GM23338 (cell line): ENCODE measurements around the gene ZBTB22. TPM values are rescaled to one million over a fixed set of nuclear protein-coding genes. Genes with fewer than 3 reads are reported as not detected.

Experiments used
- ATAC-seq: fragments of 200-7000 bp; cut with Tn5 transposase; 3 replicates; pipeline ENCODE4 v1.9.1; 2020
- DNase-seq: peaks from one replicate; pipeline ENCODE4 v3.0.0-alpha.2; 2015; ENCODE audit warnings: low spot score
- H2AFZ ChIP-seq: fragments of 200-600 bp; sonication (generic); 2 replicates; pipeline ENCODE4 v1.8.0; 2016; ENCODE audit warnings: antibody characterized with exemption, mild to moderate bottlenecking, moderate library complexity
- H3F3A ChIP-seq: fragments of 200-600 bp; sonication (generic); replicated peaks from 2 replicates; pipeline ENCODE4 v1.8.0; 2017; ENCODE audit warnings: antibody characterized with exemption, mixed run types, low read depth
- H3K27ac ChIP-seq: fragments of 200-600 bp; sonication (generic); 2 replicates; pipeline ENCODE4 v1.6.1; 2016; ENCODE audit warnings: low read depth
- H3K27me3 ChIP-seq: fragments of 200-600 bp; sonication (generic); 2 replicates; pipeline ENCODE4 v1.8.0; 2016; ENCODE audit warnings: mild to moderate bottlenecking, mixed run types, moderate library complexity; ENCODE audit not compliant: insufficient read depth
- H3K36me3 ChIP-seq: fragments of 200-600 bp; sonication (generic); 2 replicates; pipeline ENCODE4 v1.8.0; 2016; ENCODE audit warnings: mild to moderate bottlenecking; ENCODE audit not compliant: insufficient read depth
- H3K4me1 ChIP-seq: fragments of 200-600 bp; sonication (generic); 2 replicates; pipeline ENCODE4 v1.8.0; 2016; ENCODE audit warnings: mild to moderate bottlenecking, moderate library complexity; ENCODE audit not compliant: insufficient read depth
- H3K4me2 ChIP-seq: fragments of 200-600 bp; sonication (generic); 2 replicates; pipeline ENCODE4 v1.7.1; 2017; ENCODE audit warnings: mixed run types
- H3K4me3 ChIP-seq: fragments of 200-600 bp; sonication (generic); 2 replicates; pipeline ENCODE4 v1.6.1; 2016; ENCODE audit warnings: mixed run types
- H3K79me2 ChIP-seq: fragments of 200-600 bp; sonication (generic); replicated peaks from 2 replicates; pipeline ENCODE4 v1.8.0; 2017; ENCODE audit warnings: mild to moderate bottlenecking; ENCODE audit not compliant: insufficient read depth
- H3K9me2 ChIP-seq: fragments of 200-600 bp; sonication (generic); 2 replicates; pipeline ENCODE4 v1.8.0; 2017; ENCODE audit not compliant: insufficient read depth
- H4K20me1 ChIP-seq: fragments of 200-600 bp; sonication (generic); replicated peaks from 2 replicates; pipeline ENCODE4 v1.8.0; 2017; ENCODE audit warnings: mild to moderate bottlenecking; ENCODE audit not compliant: insufficient read depth
- H3K27ac Mint-ChIP-seq: 2 replicates; pipeline ENCODE4 v1.8.0; 2020; ENCODE audit warnings: inconsistent platforms, mild to moderate bottlenecking, moderate library complexity, mixed read lengths
- H3K27me3 Mint-ChIP-seq: 3 replicates; pipeline ENCODE4 v1.8.0; 2022; ENCODE audit warnings: low read depth, mild to moderate bottlenecking, moderate library complexity, mixed read lengths, inconsistent platforms; ENCODE audit not compliant: insufficient read depth, poor library complexity
- H3K36me3 Mint-ChIP-seq: 3 replicates; pipeline ENCODE4 v1.8.0; 2021; ENCODE audit warnings: low read depth, mild to moderate bottlenecking, inconsistent platforms, moderate library complexity, mixed read lengths
- H3K4me1 Mint-ChIP-seq: 3 replicates; pipeline ENCODE4 v1.8.0; 2020; ENCODE audit warnings: mild to moderate bottlenecking, inconsistent platforms, mixed read lengths
- H3K4me3 Mint-ChIP-seq: 3 replicates; pipeline ENCODE4 v1.8.0; 2021; ENCODE audit warnings: moderate library complexity, mild to moderate bottlenecking, inconsistent platforms, mixed read lengths
- H3K9me3 Mint-ChIP-seq: 3 replicates; pipeline ENCODE4 v1.8.0; 2020; ENCODE audit warnings: moderate library complexity, mild to moderate bottlenecking, inconsistent platforms, mixed read lengths
- EZH2phosphoT487 ChIP-seq: fragments of 200-600 bp; sonication (generic); IDR thresholded peaks from one replicate; pipeline ENCODE4 v1.8.1; 2018; ENCODE audit warnings: antibody characterized with exemption; ENCODE audit not compliant: unreplicated experiment
- NANOG ChIP-seq: IDR thresholded peaks from 2 replicates; pipeline ENCODE4 v1.6.1; 2016; ENCODE audit warnings: antibody characterized with exemption, borderline replicate concordance
- POLR2AphosphoS5 ChIP-seq: IDR thresholded peaks from 2 replicates; pipeline ENCODE4 v1.6.1; 2016; ENCODE audit warnings: antibody characterized with exemption, low read depth
- ZNF114 ChIP-seq: fragments of 250-450 bp; sonication (Bioruptor Pico); IDR thresholded peaks from 2 replicates; pipeline ENCODE4 v1.5.0; 2020; ENCODE audit warnings: mild to moderate bottlenecking, moderate library complexity
- ZNF331 ChIP-seq: fragments of 250-450 bp; sonication (Bioruptor Pico); IDR thresholded peaks from 2 replicates; pipeline ENCODE4 v1.5.0; 2020; ENCODE audit warnings: low read depth, mild to moderate bottlenecking, moderate library complexity
- polyA plus RNA-seq: library from polyadenylated mRNA; unstranded; fragments of >200 nt; fragmentation: Nextera tagmentation; extraction: Ambion mirVana; gene quantifications from 2 replicates; pipeline ENCODE4 v1.2.1, GENCODE V29; 2016
- total RNA-seq: library from RNA; depleted of rRNA; stranded (reverse); fragments of >200 nt; shearing (Covaris generic); gene quantifications from 2 replicates; pipeline ENCODE4 v1.2.3, GENCODE V29; 2014
- TF ChIP-seq, protein P1 (sequence below), 2 experiments: fragments of 200-600 bp in 1 of 2; sonication (generic) in 1 of 2; conservative IDR thresholded peaks; 2 replicates each; pipeline versions ENCODE4 v1.5.1 to v1.6.1; 2016 to 2017; ENCODE audit warnings: antibody characterized with exemption in 2 of 2, low read depth in 2 of 2, mild to moderate bottlenecking in 2 of 2, moderate library complexity in 1 of 2
- TF ChIP-seq, protein P2 (sequence below): IDR thresholded peaks from 2 replicates; pipeline ENCODE4 v1.6.1; 2016; ENCODE audit warnings: antibody characterized with exemption
- TF ChIP-seq, protein P3 (sequence below): IDR thresholded peaks from one replicate; pipeline ENCODE4 v1.6.1; 2018; ENCODE audit warnings: antibody characterized with exemption; ENCODE audit not compliant: unreplicated experiment

Gene ZBTB22
- total and polyA plus RNA-seq, 2 experiments from 2014 or later, result 3.9 to 7.7 TPM

DNA sequence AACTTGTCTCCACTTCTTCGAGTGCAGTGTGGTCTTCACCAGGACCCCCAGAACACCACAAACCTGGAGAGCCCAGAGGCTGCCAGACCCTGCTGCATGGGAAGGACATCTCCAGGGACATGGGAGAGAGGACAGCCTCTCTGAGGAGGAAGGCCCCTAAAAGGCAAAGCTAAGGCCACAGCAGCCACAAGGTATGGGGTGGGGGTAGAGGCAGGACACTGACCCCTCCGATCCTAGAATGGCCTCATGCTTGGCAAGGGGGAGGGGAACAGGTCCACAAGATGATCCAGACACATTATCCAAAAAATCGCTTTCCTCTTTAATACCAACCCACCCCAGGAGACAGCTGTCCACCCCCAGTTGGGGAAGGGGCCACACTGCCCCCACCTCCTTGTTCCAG, 38.7 kb downstream of the ZBTB22 start:
- Histone ChIP-seq H3F3A (peaks cover 55% of the 10 kb centered on the region), H3K4me3 (no peak overlapping the region), H3K27ac (peak overlapping the region; percentile 39; the same call in 1 of the 2 replicates), H4K20me1 (peaks cover 28% of the 10 kb centered on the region), H3K27me3 (no peaks in the 10 kb centered on the region), H3K36me3 (peaks cover 27% of the 10 kb centered on the region), H3K9me2 (no peaks in the 10 kb centered on the region), H2AFZ (no peak overlapping the region), H3K4me2 (peak overlapping the region; percentile 100; the same call in 1 of the 2 replicates), H3K79me2 (peaks cover 21% of the 10 kb centered on the region), H3K4me1 (peaks cover 37% of the 10 kb centered on the region)
- TF ChIP-seq, protein P1, sequence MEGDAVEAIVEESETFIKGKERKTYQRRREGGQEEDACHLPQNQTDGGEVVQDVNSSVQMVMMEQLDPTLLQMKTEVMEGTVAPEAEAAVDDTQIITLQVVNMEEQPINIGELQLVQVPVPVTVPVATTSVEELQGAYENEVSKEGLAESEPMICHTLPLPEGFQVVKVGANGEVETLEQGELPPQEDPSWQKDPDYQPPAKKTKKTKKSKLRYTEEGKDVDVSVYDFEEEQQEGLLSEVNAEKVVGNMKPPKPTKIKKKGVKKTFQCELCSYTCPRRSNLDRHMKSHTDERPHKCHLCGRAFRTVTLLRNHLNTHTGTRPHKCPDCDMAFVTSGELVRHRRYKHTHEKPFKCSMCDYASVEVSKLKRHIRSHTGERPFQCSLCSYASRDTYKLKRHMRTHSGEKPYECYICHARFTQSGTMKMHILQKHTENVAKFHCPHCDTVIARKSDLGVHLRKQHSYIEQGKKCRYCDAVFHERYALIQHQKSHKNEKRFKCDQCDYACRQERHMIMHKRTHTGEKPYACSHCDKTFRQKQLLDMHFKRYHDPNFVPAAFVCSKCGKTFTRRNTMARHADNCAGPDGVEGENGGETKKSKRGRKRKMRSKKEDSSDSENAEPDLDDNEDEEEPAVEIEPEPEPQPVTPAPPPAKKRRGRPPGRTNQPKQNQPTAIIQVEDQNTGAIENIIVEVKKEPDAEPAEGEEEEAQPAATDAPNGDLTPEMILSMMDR (conservative IDR thresholded peaks at IDR 0.05; ENCODE audit: low read depth in 2 of 2), result no peak
- TF ChIP-seq ZNF331 (CRISPR knock-in tag) (no peak), EZH2phosphoT487 (no peak)
- TF ChIP-seq, protein P2, sequence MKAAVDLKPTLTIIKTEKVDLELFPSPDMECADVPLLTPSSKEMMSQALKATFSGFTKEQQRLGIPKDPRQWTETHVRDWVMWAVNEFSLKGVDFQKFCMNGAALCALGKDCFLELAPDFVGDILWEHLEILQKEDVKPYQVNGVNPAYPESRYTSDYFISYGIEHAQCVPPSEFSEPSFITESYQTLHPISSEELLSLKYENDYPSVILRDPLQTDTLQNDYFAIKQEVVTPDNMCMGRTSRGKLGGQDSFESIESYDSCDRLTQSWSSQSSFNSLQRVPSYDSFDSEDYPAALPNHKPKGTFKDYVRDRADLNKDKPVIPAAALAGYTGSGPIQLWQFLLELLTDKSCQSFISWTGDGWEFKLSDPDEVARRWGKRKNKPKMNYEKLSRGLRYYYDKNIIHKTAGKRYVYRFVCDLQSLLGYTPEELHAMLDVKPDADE, result no peak
- TF ChIP-seq, protein P3, sequence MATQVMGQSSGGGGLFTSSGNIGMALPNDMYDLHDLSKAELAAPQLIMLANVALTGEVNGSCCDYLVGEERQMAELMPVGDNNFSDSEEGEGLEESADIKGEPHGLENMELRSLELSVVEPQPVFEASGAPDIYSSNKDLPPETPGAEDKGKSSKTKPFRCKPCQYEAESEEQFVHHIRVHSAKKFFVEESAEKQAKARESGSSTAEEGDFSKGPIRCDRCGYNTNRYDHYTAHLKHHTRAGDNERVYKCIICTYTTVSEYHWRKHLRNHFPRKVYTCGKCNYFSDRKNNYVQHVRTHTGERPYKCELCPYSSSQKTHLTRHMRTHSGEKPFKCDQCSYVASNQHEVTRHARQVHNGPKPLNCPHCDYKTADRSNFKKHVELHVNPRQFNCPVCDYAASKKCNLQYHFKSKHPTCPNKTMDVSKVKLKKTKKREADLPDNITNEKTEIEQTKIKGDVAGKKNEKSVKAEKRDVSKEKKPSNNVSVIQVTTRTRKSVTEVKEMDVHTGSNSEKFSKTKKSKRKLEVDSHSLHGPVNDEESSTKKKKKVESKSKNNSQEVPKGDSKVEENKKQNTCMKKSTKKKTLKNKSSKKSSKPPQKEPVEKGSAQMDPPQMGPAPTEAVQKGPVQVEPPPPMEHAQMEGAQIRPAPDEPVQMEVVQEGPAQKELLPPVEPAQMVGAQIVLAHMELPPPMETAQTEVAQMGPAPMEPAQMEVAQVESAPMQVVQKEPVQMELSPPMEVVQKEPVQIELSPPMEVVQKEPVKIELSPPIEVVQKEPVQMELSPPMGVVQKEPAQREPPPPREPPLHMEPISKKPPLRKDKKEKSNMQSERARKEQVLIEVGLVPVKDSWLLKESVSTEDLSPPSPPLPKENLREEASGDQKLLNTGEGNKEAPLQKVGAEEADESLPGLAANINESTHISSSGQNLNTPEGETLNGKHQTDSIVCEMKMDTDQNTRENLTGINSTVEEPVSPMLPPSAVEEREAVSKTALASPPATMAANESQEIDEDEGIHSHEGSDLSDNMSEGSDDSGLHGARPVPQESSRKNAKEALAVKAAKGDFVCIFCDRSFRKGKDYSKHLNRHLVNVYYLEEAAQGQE, result no peak
- DNase-seq, result no peak
- H3K27me3 Mint-ChIP-seq, result peaks cover 16% of the 10 kb centered on the region
- no peak for ATAC-seq
- H3K9me3 Mint-ChIP-seq, result no peaks in the 10 kb centered on the region
- peaks cover 77% of the 10 kb centered on the region for H3K36me3 Mint-ChIP-seq
- no peak overlapping the region for H3K4me3 Mint-ChIP-seq
- H3K4me1 Mint-ChIP-seq, result peaks cover 34% of the 10 kb centered on the region
- no peak overlapping the region for H3K27ac Mint-ChIP-seq

DNA sequence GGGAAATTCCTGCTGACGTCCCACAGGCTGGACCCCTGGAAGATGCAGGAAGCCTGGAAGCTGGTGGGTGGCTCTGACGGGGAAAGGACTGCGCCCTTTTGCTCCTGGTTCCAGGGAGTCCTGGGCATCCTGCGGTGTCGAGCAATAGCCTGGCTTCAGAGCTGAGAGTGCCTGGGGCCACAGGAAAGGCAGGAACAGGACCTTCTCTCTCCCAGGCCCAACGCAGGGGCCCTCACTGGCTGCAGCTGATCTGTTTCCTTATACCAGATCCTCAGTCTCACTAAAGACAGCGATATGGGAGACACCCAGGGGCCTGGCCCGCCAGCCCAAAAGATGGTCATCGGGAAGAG, 39.2 kb downstream of the ZBTB22 start:
- H3K4me3 Mint-ChIP-seq, result peak overlapping the region; percentile 82; the same call in 2 of the 3 replicates
- no peak for ATAC-seq
- peaks cover 33% of the 10 kb centered on the region for H4K20me1 ChIP-seq

More for the DNA sequence above, 39.2 kb downstream of the ZBTB22 start:
- Histone ChIP-seq H3K27ac (peak overlapping the region; percentile 39; the same call in 1 of the 2 replicates), H3K27me3 (no peaks in the 10 kb centered on the region), H3K36me3 (peaks cover 32% of the 10 kb centered on the region), H3K4me3 (peak overlapping the region; percentile 99), H3F3A (peaks cover 59% of the 10 kb centered on the region), H3K4me2 (peak overlapping the region; percentile 100), H3K9me2 (no peaks in the 10 kb centered on the region), H3K79me2 (peaks cover 26% of the 10 kb centered on the region), H2AFZ (no peak overlapping the region), H3K4me1 (peaks cover 42% of the 10 kb centered on the region)
- Mint-ChIP-seq H3K36me3 (peaks cover 80% of the 10 kb centered on the region), H3K9me3 (no peaks in the 10 kb centered on the region), H3K27ac (no peak overlapping the region), H3K27me3 (peaks cover 17% of the 10 kb centered on the region), H3K4me1 (peaks cover 38% of the 10 kb centered on the region)
- no peak for DNase-seq
- no peak for TF ChIP-seq ZNF114
- TF ChIP-seq POLR2AphosphoS5, result no peak
- TF ChIP-seq, protein P3, result no peak
- no peak for TF ChIP-seq NANOG
